ENCODE results near the gene IRF4.

Gene IRF4

GRCh38 chr6:391559-392440 is at the start of gene IRF4:
IRF4 (plus strand) TSS chr6:391752; CDS start chr6:393153, 1,401 bp downstream.
- TF ChIP-seq, protein P1, sequence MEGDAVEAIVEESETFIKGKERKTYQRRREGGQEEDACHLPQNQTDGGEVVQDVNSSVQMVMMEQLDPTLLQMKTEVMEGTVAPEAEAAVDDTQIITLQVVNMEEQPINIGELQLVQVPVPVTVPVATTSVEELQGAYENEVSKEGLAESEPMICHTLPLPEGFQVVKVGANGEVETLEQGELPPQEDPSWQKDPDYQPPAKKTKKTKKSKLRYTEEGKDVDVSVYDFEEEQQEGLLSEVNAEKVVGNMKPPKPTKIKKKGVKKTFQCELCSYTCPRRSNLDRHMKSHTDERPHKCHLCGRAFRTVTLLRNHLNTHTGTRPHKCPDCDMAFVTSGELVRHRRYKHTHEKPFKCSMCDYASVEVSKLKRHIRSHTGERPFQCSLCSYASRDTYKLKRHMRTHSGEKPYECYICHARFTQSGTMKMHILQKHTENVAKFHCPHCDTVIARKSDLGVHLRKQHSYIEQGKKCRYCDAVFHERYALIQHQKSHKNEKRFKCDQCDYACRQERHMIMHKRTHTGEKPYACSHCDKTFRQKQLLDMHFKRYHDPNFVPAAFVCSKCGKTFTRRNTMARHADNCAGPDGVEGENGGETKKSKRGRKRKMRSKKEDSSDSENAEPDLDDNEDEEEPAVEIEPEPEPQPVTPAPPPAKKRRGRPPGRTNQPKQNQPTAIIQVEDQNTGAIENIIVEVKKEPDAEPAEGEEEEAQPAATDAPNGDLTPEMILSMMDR (IDR thresholded peaks at IDR 0.05; ENCODE audit: control insufficient read depth, insufficient read depth, low read depth, low read length, missing control alignments): no peak
- peak within 1 kb of the TSS; percentile 6 for H3K4me3 ChIP-seq (ENCODE audit: control insufficient read depth, low read depth, low read length)
- no peak for DNase-seq (ENCODE audit: low read depth)

GRCh38 chr6:341914-342831 is 49.4 kb upstream of the IRF4 start:
- DNase-seq (ENCODE audit: low read depth): no peak
- H3K4me3 ChIP-seq (ENCODE audit: control insufficient read depth, low read depth, low read length): no peak overlapping the region
- TF ChIP-seq, protein P1 (IDR thresholded peaks at IDR 0.05; ENCODE audit: control insufficient read depth, insufficient read depth, low read depth, low read length, missing control alignments): no peak

- TF ChIP-seq, protein P1 (IDR thresholded peaks at IDR 0.05; ENCODE audit: control insufficient read depth, insufficient read depth, low read depth, low read length, missing control alignments): no peak
- H3K4me3 ChIP-seq (ENCODE audit: control insufficient read depth, low read depth, low read length): no peak overlapping the region
- DNase-seq (ENCODE audit: low read depth): no peak
Measured at GRCh38 chr6:342832-343179, 48.7 kb upstream of the IRF4 start.

- TF ChIP-seq, protein P1 (IDR thresholded peaks at IDR 0.05; ENCODE audit: control insufficient read depth, insufficient read depth, low read depth, low read length, missing control alignments): no peak
- no peak for DNase-seq (ENCODE audit: low read depth)
- H3K4me3 ChIP-seq (ENCODE audit: control insufficient read depth, low read depth, low read length): no peak overlapping the region
Measured at GRCh38 chr6:343226-343935, 48.2 kb upstream of the IRF4 start.

DNA sequence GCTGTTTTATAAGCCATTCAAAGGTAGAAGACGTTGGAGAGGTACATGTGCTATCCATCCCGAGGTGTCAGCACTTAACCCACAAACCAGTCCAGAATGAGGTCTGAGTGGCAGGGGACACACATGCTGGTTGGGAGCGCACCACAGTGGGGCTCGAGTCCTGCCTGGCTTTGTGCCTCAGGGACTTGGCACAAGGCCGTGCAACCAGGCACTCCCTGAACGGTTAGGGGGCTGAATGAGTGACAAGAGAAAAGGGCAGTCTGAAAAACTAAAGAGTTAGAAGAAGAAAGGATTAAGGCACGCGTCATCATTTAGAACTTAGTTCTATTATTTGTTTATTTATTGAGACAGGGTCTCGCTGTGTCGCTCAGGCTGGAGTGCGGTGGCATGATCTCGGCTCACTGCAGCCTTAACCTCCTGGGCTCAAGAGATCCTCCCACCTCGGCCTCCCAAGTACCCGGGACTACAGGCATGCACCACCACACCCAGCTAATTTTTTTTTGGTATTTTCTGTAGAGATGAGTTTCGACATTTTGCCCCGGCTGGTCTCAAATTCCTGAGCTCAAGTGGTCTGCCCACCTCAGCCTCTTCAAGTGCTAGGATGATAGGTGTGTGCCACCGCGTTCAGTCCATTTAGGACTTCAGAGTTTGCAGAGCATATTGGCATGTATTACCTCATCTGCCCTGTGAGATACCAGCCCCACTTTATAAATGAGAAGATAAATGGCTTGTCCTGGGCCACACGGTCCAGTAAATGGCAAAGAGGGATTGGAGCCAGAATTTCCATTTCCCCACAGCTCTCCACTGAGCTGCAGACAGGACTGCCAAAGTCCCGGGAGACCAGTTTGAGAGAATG is 47.4 kb upstream of the IRF4 start:
- DNase-seq (ENCODE audit: low read depth): no peak
- no peak overlapping the region for H3K4me3 ChIP-seq (ENCODE audit: control insufficient read depth, low read depth, low read length)
- TF ChIP-seq, protein P1 (IDR thresholded peaks at IDR 0.05; ENCODE audit: control insufficient read depth, insufficient read depth, low read depth, low read length, missing control alignments): no peak

All from AG09309 (cell line).